NCI-H1092 (cell line): Measurements from ENCODE around the gene DUS1L.
"Not testable (repeated sequence)": the region's sequence is repeated elsewhere in the genome, so short reads cannot be mapped to it uniquely, and the experiment has no call there.

Experiments used
- DNase-seq: peaks from one replicate; lab custom pipeline; 2025; lab: John Stamatoyannopoulos, UW

Gene DUS1L

GRCh38 chr17:82039695-82040299, 25.8 kb downstream of the DUS1L start:
- no peak for DNase-seq

GRCh38 chr17:82038796-82039409, 26.7 kb downstream of the DUS1L start:
- DNase-seq: not testable (repeated sequence)

- no peak for DNase-seq
Observed at GRCh38 chr17:82037889-82038195, 27.8 kb downstream of the DUS1L start.

- DNase-seq: peak; percentile 95
Observed at GRCh38 chr17:82037092-82037888, 28.3 kb downstream of the DUS1L start, which contains the start of gene DCXR. TSS of gene DCXR (minus strand) at chr17:82037697. CDS start at chr17:82037682, 15 bp downstream.

DNA sequence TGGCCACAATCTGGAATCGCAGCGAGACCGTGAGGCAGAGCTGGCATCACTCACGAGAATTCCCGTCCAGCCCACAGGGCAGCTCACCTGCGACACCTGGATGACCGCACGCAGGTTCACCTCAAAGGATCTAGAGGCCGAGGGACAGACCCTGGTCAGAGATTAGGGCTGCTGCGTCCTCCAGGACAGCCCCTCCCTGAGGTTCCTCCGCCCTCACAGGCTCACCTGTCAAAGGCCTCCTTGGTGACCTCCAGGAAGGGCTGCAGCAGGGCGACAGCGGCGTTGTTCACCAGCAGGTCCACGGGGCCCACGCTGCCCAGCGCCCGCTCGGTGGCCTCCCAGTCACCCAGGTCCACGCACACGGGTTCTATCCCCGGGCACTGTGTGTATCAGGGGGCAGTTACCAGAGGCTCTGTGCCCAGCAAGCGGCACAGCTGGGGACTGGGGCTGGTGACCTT, 28.9 kb downstream of the DUS1L start:
- DNase-seq: no peak

DNA sequence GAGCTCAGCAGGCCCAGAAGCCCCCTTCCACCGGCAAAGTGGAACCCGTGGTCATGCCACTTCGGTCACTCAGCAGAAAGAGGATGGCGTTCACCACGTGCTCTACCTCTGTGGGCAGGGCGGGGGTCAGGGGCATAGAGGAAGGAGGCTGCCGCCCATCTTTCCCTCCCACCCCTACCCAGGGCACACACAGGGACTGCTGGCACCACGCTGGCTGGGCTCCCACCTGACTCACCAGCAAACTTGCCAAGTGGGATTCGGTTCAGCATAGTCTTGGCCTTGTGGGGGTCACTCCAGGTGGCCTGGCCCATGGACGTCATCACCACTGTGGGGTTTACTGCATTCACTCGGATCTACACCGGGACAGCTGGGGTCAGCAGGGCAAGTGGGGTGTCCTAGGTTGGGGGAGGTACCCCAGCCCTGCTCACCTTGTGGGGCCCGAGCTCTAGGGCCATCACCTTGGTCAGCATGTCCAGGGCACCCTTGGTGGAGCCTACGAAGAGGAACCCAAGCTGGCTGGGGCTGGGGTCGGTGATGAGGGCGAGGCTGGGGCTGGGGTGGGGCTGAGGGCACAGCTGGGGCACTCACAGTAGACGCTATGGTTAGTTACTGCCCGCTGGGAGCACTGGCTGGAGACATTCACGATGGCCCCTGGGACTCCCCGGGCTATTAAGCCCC, 29.5 kb downstream of the DUS1L start:
- no peak for DNase-seq

DNA sequence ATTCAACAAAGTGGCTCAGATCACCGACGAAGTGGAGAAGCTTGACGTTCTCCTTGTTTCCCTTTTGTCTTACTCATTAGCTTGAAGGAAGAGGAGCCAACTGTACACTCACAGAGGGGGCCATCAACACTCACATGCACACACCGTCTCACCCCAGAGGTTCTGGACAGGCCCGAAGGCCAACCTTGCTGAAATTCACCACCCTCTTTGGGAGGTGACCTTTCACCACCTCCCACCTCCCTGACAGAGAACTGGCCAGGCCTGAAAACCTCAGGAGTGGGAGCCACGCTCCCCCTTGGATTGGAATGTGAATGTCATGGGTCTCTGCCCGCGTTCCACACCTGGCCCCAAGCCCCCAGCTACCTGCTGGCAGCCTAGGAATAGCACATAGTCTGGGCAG, 30.1 kb downstream of the DUS1L start:
- DNase-seq: no peak

DNA sequence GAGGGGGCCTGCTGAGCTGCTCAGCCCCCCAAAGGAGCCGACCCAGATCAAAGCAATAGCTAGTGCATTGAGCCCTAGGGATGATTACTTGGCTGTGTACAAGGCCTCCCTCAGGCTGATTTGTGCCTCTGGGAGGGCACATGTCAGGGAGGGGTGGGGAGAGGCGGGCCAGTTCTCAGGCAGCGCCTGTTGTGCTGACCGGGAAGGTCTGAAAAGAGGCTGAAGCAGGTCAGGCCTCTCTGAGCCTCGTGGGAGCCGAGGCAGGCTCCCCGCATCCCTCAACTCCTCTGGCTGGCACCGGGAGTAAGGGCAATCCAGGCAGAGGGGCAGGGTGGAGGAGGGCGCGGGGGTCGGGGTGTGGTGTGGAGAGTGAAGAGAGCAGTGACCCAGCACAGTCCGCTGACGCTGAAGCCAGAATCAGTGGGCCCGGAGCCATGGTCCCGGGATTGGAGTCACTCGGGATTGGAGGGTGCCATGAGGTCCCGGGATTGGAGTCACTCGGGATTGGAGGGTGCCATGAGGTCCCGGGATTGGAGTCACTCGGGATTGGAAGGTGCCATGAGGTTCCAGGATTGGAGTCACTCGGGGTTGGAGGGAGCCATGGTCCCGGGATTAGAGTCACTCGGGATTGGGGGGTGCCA, 31.1 kb downstream of the DUS1L start:
- no peak for DNase-seq

GRCh38 chr17:82033359-82034085, 32.1 kb downstream of the DUS1L start:
- DNase-seq: no peak

DNA sequence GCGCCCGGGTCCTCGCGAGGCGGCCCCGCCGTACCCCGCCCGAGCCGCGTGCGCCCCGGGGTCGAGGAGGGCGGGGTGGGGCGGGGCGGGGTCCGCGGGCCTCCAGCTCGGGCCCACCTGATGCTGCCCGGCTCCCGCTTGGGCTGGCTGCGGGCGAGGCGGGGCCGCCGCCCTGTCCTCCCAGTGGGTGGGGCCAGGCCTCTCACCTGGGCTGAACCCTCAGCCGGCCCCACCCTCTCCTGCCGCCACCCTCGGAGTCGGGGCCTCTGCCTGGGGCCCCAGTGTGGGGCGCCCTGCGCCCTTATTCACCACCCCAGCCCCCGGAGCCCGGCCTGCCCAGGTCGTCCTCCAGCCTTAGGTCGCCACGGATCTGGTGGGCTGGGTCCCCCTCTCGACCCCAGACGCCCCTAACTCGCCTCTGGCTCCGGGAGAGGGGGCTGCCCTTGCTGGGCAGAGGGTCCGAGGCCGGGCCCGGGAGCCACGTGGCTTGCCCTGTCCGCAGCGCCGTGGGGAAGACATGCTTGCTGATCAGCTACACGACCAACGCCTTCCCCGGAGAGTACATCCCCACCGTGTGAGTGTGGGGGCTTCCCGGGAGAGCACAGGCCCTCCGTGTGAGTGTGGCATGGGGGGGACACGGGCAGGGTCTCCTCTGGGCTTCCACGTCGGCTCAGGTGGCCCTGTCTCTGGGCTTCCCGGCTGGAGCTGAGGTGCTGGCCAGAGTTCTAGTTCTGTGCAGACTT, 33.5 kb downstream of the DUS1L start:
- DNase-seq: no peak

GRCh38 chr17:82031303-82031884, 34.2 kb downstream of the DUS1L start, which contains the start of gene RAC3:
TSS of gene RAC3 (plus strand) at chr17:82031678. CDS start at chr17:82031762, 84 bp downstream.
- no peak for DNase-seq

GRCh38 chr17:82030470-82031302, 34.9 kb downstream of the DUS1L start:
- DNase-seq: peak; percentile 72

DNA sequence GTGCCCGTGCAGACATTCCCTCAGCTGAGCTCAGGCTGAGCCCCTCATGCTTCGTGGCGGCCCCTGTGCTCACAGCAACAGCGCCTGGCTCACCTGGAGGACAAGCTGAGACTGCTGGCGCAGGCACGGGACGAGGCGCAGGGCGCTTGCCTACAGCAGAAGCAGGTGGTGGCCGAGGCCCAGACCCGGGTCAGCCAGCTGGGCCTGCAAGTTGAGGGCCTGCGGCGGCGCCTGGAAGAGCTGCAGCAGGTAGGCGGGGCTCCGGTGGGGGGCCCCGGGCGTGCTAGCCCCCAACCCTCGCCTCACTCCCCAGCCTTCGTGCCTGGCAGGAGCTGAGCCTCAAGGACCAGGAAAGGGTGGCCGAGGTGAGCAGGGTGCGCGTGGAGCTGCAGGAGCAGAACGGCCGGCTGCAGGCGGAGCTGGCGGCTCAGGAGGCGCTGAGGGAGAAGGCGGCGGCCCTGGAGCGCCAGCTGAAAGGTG, 35.6 kb downstream of the DUS1L start:
- no peak for DNase-seq

GRCh38 chr17:82029391-82029790, 36.2 kb downstream of the DUS1L start:
- DNase-seq: no peak

DNA sequence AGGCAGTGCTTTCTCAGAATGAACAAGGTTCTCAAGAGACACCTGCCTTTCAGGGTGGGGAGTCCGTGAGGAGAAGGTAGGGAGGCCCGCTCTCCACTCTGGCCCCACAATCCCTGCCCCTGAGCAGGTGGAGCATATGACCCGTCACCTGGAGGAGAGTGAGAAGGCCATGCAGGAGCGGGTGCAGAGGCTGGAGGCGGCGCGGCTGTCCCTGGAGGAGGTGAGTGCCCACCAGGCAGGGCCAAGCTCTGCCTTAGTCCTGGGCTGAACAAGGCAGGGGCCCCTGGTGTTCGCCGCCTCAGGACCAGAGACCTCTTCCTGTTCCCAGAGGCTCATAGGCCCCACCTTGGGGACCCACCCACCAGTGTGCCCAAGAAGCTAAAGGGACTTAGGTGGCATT, 36.6 kb downstream of the DUS1L start:
- DNase-seq: no peak

DNA sequence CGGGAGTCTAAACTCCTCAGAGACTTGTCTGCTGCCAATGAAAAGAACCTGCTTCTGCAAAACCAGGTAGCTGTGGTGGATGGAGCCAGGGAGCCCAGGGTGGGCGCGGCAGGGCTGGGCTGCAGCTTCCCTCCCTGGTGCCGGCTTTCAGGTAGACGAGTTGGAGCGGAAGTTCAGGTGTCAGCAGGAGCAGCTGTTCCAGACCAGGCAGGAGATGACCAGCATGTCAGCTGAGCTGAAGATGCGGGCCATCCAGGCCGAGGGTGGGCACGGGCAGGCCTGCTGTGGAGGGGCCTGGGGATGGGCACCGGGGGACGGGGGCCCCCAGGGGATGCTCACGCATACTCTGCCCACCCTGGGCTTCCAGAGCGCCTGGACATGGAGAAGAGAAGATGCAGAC, 37.4 kb downstream of the DUS1L start:
- no peak for DNase-seq

GRCh38 chr17:82025401-82026107, 40.0 kb downstream of the DUS1L start:
- DNase-seq: no peak

- DNase-seq: no peak
Observed at GRCh38 chr17:82024859-82025258, 40.7 kb downstream of the DUS1L start.
